Endodermal cell (in vitro differentiated cells): Measurements from ENCODE around the gene CXCR2. TPM values are rescaled to one million over a fixed set of nuclear protein-coding genes. Genes with fewer than 3 reads are reported as not detected.

Experiments used
- DNase-seq: peaks from one replicate; pipeline ENCODE4 v3.0.0-alpha.2; 2017
- H3K27ac ChIP-seq: 2 replicates; pipeline ENCODE4 v1.5.1; 2013; ENCODE audit warnings: mild to moderate bottlenecking, low read depth, low read length, moderate library complexity
- H3K27me3 ChIP-seq: 2 replicates; pipeline ENCODE4 v1.6.1; 2013; ENCODE audit warnings: mild to moderate bottlenecking, low read length, moderate library complexity; ENCODE audit not compliant: insufficient read depth, control insufficient read depth, poor library complexity, severe bottlenecking
- H3K36me3 ChIP-seq: 2 replicates; pipeline ENCODE4 v1.7.0; 2013; ENCODE audit warnings: mild to moderate bottlenecking, low read length, moderate library complexity; ENCODE audit not compliant: control insufficient read depth, insufficient read depth
- H3K4me1 ChIP-seq: one replicate; pipeline ENCODE4 v1.7.0; 2013; ENCODE audit warnings: low read length; ENCODE audit not compliant: control insufficient read depth, insufficient read depth
- H3K4me3 ChIP-seq: 2 replicates; pipeline ENCODE4 v1.5.1; 2013; ENCODE audit warnings: mild to moderate bottlenecking, low read length, moderate library complexity
- H3K9ac ChIP-seq: 2 replicates; pipeline ENCODE4 v1.6.1; 2013; ENCODE audit warnings: mild to moderate bottlenecking, low read length, moderate library complexity; ENCODE audit not compliant: poor library complexity, severe bottlenecking; ENCODE audit errors: extremely low read depth
- H3K9me3 ChIP-seq: 2 replicates; pipeline ENCODE4 v1.6.1; 2013; ENCODE audit warnings: mild to moderate bottlenecking, low read length, moderate library complexity; ENCODE audit not compliant: control insufficient read depth
- H3K27ac Mint-ChIP-seq: 2 replicates; pipeline ENCODE4 v1.8.0; 2020; ENCODE audit warnings: mixed read lengths
- H3K27me3 Mint-ChIP-seq: 2 replicates; pipeline ENCODE4 v1.8.0; 2021; ENCODE audit warnings: mild to moderate bottlenecking, mixed read lengths; ENCODE audit not compliant: insufficient read depth
- H3K36me3 Mint-ChIP-seq: 2 replicates; pipeline ENCODE4 v1.8.0; 2020; ENCODE audit warnings: low read depth, mixed read lengths
- H3K4me1 Mint-ChIP-seq: 2 replicates; pipeline ENCODE4 v1.8.0; 2020; ENCODE audit warnings: mixed read lengths
- H3K4me3 Mint-ChIP-seq: 2 replicates; pipeline ENCODE4 v1.8.0; 2020; ENCODE audit warnings: mild to moderate bottlenecking, moderate library complexity, mixed read lengths
- H3K9me3 Mint-ChIP-seq: 2 replicates; pipeline ENCODE4 v1.8.0; 2020; ENCODE audit warnings: mild to moderate bottlenecking, mixed read lengths
- CTCF ChIP-seq: fragments of 200-600 bp; sonication (generic); conservative IDR thresholded peaks from 2 replicates; pipeline ENCODE4 v1.5.0; 2021; ENCODE audit warnings: antibody characterized with exemption, mild to moderate bottlenecking
- WGBS, 2 experiments: methylation state at CpG; one replicate each; pipeline versions ENCODE4 v1.1.5 to v1.1.7; 2013; ENCODE audit warnings: missing lambda C conversion rate in 2 of 2, mixed read lengths in 1 of 2; ENCODE audit not compliant: insufficient coverage in 1 of 2, insufficient read length in 1 of 2; 5-methylcytosine and 5-hydroxymethylcytosine counted together
- total RNA-seq, 2 donors: library from RNA; stranded (reverse); fragmentation: NEBNext Ultra II Directional in 1 of 2; extraction: Animal tissue kit (Norgen Biotek cat#: 25700) in 1 of 2; gene quantifications; 2 replicates in 1 of 2; 3 replicates in 1 of 2; pipeline ENCODE4 v1.2.1, GENCODE V29; 2021

The CXCR2 gene
- total RNA-seq, 2 donors from 2014 or later, result not detected

DNA sequence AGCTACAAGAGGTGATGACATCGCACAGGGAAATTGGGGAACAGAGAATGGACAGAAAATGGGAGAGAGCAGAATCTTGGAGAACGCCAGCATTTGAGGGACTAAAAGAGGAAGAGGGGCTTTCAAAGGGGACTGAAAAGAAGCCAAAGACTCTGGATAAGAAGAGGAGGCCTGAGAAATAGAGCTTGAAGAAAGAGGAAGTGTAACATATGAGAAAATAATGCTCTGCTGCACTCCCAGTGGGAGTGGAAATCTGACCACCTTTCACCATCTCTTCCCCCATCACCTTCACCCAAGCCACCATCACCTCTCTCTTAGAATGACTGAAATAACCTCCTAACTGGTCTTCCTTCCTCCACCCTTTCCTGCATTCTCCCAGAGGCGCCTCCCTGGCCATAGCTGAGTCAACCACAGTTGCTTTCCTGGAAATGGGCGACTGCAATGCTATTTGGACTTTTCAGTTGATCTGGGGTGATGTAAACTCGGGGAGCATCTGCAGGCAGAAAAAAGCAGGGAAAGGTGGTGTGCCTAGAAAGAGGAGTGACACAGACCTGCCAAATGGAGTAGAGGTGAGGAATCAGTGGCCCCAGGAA is 24.1 kb downstream of the CXCR2 start:
- H3K4me3 ChIP-seq, result no peak overlapping the region
- Mint-ChIP-seq H3K27me3 (peaks cover 22% of the 10 kb centered on the region), H3K4me3 (no peak overlapping the region), H3K4me1 (no peaks in the 10 kb centered on the region), H3K36me3 (no peaks in the 10 kb centered on the region), H3K9me3 (peaks cover 9% of the 10 kb centered on the region), H3K27ac (no peak overlapping the region)
- H3K36me3 ChIP-seq, result no peaks in the 10 kb centered on the region
- no peak overlapping the region for H3K27ac ChIP-seq
- no peaks in the 10 kb centered on the region for H3K27me3 ChIP-seq
- DNase-seq, result no peak
- WGBS, 2 experiments, result 84 to 97% methylated on average over 3 to 5 of the region's 5 CpGs
- TF ChIP-seq CTCF, result no peak
- no peaks in the 10 kb centered on the region for H3K4me1 ChIP-seq
- H3K9me3 ChIP-seq, result peaks cover 8% of the 10 kb centered on the region
- H3K9ac ChIP-seq, result no peak overlapping the region

DNA sequence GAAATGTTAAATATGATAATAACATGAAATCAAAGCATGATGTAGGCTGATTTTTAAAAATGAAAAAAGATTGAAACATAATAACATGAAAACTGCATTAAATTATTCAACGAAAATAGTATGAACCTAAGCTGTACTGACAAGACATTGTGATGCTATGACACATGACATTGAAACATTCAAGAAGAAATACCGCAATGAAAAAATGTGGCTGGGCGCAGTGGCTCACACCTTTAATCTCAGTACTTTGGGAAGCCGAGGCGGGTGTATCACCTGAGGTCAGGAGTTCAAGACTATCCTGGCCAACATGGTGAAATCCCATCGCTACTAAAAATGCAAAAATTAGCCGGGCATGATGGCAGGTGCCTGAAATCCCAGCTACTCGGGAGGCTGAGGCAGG is 26.3 kb downstream of the CXCR2 start:
- Histone ChIP-seq H3K4me3 (no peak overlapping the region), H3K27me3 (no peaks in the 10 kb centered on the region), H3K4me1 (no peaks in the 10 kb centered on the region), H3K9ac (no peak overlapping the region), H3K36me3 (no peaks in the 10 kb centered on the region), H3K27ac (no peak overlapping the region), H3K9me3 (no peaks in the 10 kb centered on the region)
- H3K4me3 Mint-ChIP-seq, result no peak overlapping the region
- no peaks in the 10 kb centered on the region for H3K9me3 Mint-ChIP-seq
- WGBS, 2 experiments, result 91 to 99% methylated on average over 6 to 8 of the region's 8 CpGs
- no peak overlapping the region for H3K27ac Mint-ChIP-seq
- no peak for TF ChIP-seq CTCF
- H3K36me3 Mint-ChIP-seq, result no peaks in the 10 kb centered on the region
- H3K27me3 Mint-ChIP-seq, result peaks cover 22% of the 10 kb centered on the region
- no peak for DNase-seq
- no peaks in the 10 kb centered on the region for H3K4me1 Mint-ChIP-seq

- H3K9ac ChIP-seq, result no peak overlapping the region
Measured at GRCh38 chr2:218152777-218153176, 26.9 kb downstream of the CXCR2 start.

More at GRCh38 chr2:218152777-218153176, 26.9 kb downstream of the CXCR2 start:
- no peak overlapping the region for H3K27ac Mint-ChIP-seq
- 87 to 100% methylated on average over 1 of the region's 1 CpG for WGBS, 2 experiments
- H3K27me3 Mint-ChIP-seq, result peaks cover 22% of the 10 kb centered on the region
- H3K4me3 Mint-ChIP-seq, result no peak overlapping the region
- TF ChIP-seq CTCF, result no peak
- Histone ChIP-seq H3K27me3 (no peaks in the 10 kb centered on the region), H3K4me3 (no peak overlapping the region), H3K4me1 (no peaks in the 10 kb centered on the region), H3K9me3 (no peaks in the 10 kb centered on the region), H3K36me3 (no peaks in the 10 kb centered on the region), H3K27ac (no peak overlapping the region)
- H3K36me3 Mint-ChIP-seq, result no peaks in the 10 kb centered on the region
- H3K4me1 Mint-ChIP-seq, result no peaks in the 10 kb centered on the region
- DNase-seq, result no peak
- H3K9me3 Mint-ChIP-seq, result no peaks in the 10 kb centered on the region
